Cardiac muscle cell (in vitro differentiated cells and primary cell): ENCODE results near the gene SIDT1. TPM values are rescaled to one million over a fixed set of nuclear protein-coding genes. Genes with fewer than 3 reads are reported as not detected.

Source experiments
- DNase-seq, 2 donors: peaks; one replicate each; pipeline versions ENCODE4 v3.0.0 to v3.0.0-alpha.2; 2010 to 2017; ENCODE audit warnings: low read depth in 1 of 2, low spot score in 1 of 2
- H3K27ac ChIP-seq: fragments of 200-600 bp; sonication (generic); 2 replicates; pipeline ENCODE4 v1.5.1; 2016
- H3K27me3 ChIP-seq: fragments of 200-600 bp; sonication (generic); 2 replicates; pipeline ENCODE4 v1.6.0; 2016; ENCODE audit warnings: control low read depth
- H3K36me3 ChIP-seq: fragments of 200-600 bp; sonication (generic); 2 replicates; pipeline ENCODE4 v1.5.1; 2016; ENCODE audit warnings: control low read depth
- H3K4me1 ChIP-seq: fragments of 200-600 bp; sonication (generic); 2 replicates; pipeline ENCODE4 v1.8.1; 2017; ENCODE audit warnings: low read depth, mild to moderate bottlenecking, mixed run types
- H3K4me3 ChIP-seq: fragments of 200-600 bp; sonication (generic); 2 replicates; pipeline ENCODE4 v1.5.1; 2016; ENCODE audit warnings: mild to moderate bottlenecking
- H3K9me3 ChIP-seq: fragments of 200-600 bp; sonication (generic); 2 replicates; pipeline ENCODE4 v1.5.1; 2017; ENCODE audit warnings: low read depth, mild to moderate bottlenecking, control low read depth
- polyA plus RNA-seq: library from polyadenylated mRNA; unstranded; fragments of >200 nt; fragmentation: Nextera tagmentation; extraction: Ambion mirVana; gene quantifications from 2 replicates; pipeline ENCODE4 v1.2.1, GENCODE V29; 2016
- total RNA-seq: library from RNA; depleted of rRNA; stranded (reverse); fragments of >200 nt; gene quantifications from 2 replicates; pipeline ENCODE4 v1.2.3, GENCODE V29; 2016
- TF ChIP-seq, protein P1 (sequence below): IDR thresholded peaks from 2 replicates; pipeline ENCODE4 v1.5.1; 2012; ENCODE audit warnings: low read depth, mild to moderate bottlenecking, low read length

SIDT1 gene
- total and polyA plus RNA-seq, 2 experiments from 2014 or later = 0.32 TPM; not detected in 1

DNA sequence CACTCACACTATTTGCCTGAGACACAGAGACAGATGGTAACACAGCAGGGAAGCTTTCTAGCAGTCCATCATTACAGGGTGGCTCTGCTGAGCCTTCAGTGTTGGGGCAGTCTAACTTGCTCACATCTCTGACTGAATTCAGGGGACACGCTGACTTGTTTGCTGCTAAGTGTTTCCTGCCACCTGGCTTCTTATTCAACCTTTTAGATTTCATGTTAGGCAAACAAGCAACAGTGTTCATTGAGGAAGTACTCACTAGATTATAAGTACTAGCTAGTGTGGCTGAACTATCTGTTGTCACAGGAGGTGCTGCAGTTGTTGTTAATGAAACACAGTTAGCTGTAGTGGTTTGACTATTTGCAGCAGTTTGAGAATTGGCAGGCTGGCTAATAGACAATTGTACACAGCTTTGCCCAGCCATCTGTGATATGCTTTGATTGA lies 126.8 kb downstream of the SIDT1 start:
- Histone ChIP-seq H3K4me1 (peaks cover 2% of the 10 kb centered on the region), H3K9me3 (no peaks in the 10 kb centered on the region), H3K36me3 (peaks cover 14% of the 10 kb centered on the region), H3K4me3 (no peak overlapping the region), H3K27ac (no peak overlapping the region), H3K27me3 (no peaks in the 10 kb centered on the region)
- no peak for DNase-seq
- TF ChIP-seq, protein P1, sequence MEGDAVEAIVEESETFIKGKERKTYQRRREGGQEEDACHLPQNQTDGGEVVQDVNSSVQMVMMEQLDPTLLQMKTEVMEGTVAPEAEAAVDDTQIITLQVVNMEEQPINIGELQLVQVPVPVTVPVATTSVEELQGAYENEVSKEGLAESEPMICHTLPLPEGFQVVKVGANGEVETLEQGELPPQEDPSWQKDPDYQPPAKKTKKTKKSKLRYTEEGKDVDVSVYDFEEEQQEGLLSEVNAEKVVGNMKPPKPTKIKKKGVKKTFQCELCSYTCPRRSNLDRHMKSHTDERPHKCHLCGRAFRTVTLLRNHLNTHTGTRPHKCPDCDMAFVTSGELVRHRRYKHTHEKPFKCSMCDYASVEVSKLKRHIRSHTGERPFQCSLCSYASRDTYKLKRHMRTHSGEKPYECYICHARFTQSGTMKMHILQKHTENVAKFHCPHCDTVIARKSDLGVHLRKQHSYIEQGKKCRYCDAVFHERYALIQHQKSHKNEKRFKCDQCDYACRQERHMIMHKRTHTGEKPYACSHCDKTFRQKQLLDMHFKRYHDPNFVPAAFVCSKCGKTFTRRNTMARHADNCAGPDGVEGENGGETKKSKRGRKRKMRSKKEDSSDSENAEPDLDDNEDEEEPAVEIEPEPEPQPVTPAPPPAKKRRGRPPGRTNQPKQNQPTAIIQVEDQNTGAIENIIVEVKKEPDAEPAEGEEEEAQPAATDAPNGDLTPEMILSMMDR = no peak

DNA sequence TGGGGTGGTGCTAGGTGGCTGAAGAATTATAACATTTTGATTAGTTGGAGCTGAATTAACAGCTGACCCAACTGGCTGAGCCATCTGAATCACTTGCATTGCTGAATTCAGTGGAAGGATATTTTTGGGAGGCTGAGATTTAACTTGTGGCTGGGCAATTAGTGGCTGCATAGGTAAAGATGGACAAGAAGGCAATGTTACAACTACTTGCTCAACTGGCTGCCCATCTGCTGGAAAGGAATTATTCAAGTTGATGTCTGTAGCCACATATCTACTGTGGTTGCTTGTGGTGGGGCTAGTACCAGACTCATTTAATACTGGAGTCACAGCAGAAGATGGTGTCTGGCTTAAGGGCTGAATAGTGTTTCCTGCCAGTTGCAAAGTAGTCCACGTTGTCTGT lies 127.6 kb downstream of the SIDT1 start:
- H3K4me1 ChIP-seq = no peaks in the 10 kb centered on the region
- H3K4me3 ChIP-seq = no peak overlapping the region
- DNase-seq = no peak
- H3K27ac ChIP-seq = no peak overlapping the region
- H3K27me3 ChIP-seq = no peaks in the 10 kb centered on the region
- TF ChIP-seq, protein P1 = no peak
- peaks cover 16% of the 10 kb centered on the region for H3K36me3 ChIP-seq
- H3K9me3 ChIP-seq = no peaks in the 10 kb centered on the region

DNA sequence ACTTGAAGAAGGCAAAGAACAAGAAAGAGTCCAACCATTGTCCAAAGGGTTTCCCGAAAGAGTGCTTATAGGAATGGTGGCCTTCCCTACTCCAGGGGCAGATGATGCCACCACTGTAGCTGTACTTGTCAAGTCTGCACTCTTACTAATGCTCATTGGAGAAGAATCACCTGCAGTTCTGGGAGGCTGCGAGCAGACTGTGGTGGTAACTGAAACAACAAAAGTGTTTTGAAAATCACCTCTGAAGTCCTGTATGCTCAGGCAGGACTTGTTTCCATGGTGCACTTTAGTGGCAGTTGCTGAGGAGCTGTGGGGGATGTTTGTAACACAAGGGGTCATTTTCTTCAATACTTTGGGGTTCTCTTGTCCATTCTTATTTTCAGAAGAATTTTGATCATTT lies 128.1 kb downstream of the SIDT1 start:
- TF ChIP-seq, protein P1 = no peak
- Histone ChIP-seq H3K4me1 (no peaks in the 10 kb centered on the region), H3K27ac (no peak overlapping the region), H3K27me3 (no peaks in the 10 kb centered on the region), H3K4me3 (no peak overlapping the region), H3K36me3 (peaks cover 16% of the 10 kb centered on the region), H3K9me3 (no peaks in the 10 kb centered on the region)
- DNase-seq = no peak

GRCh38 chr3:113660896-113661295 lies 128.5 kb downstream of the SIDT1 start:
- no peak overlapping the region for H3K4me3 ChIP-seq
- TF ChIP-seq, protein P1 = no peak
- H3K4me1 ChIP-seq = no peaks in the 10 kb centered on the region
- no peak overlapping the region for H3K27ac ChIP-seq
- no peaks in the 10 kb centered on the region for H3K27me3 ChIP-seq
- no peak for DNase-seq
- H3K9me3 ChIP-seq = no peaks in the 10 kb centered on the region
- peaks cover 16% of the 10 kb centered on the region for H3K36me3 ChIP-seq

GRCh38 chr3:113662824-113663223 lies 130.5 kb downstream of the SIDT1 start:
- H3K4me1 ChIP-seq = no peaks in the 10 kb centered on the region
- no peak overlapping the region for H3K4me3 ChIP-seq
- no peaks in the 10 kb centered on the region for H3K27me3 ChIP-seq
- TF ChIP-seq, protein P1 = no peak
- H3K36me3 ChIP-seq = peaks cover 16% of the 10 kb centered on the region
- H3K27ac ChIP-seq = no peak overlapping the region
- no peaks in the 10 kb centered on the region for H3K9me3 ChIP-seq
- DNase-seq = no peak

DNA sequence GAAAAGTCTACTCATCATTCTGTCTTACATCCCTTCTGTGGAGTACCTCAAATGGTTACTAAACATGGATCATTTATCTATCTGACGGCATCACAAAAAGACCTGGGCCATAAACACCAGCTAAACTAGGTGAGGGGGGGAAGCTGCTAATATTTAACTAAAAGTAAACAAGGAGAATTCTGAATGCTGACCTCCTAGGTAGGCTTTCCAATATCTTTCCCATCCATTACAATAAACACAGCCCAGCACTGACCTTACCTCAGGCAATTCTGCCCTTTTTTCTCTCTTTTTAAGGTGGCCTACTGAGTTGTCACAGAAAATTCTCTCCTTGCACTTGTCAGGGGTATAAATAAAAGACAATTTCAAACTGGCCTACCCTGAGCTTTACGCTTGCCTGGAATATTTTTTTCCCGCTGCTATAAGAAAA lies 131.0 kb downstream of the SIDT1 start:
- H3K9me3 ChIP-seq = no peaks in the 10 kb centered on the region
- TF ChIP-seq, protein P1 = no peak
- peaks cover 16% of the 10 kb centered on the region for H3K36me3 ChIP-seq
- no peaks in the 10 kb centered on the region for H3K27me3 ChIP-seq
- H3K4me3 ChIP-seq = no peak overlapping the region
- H3K4me1 ChIP-seq = no peaks in the 10 kb centered on the region
- DNase-seq = no peak
- no peak overlapping the region for H3K27ac ChIP-seq
